Keratinocyte (primary cell): ENCODE data around the gene PRKAG2. TPM values are rescaled to one million over a fixed set of nuclear protein-coding genes. Genes with fewer than 3 reads are reported as not detected.

ENCODE experiments used
- DNase-seq: peaks from one replicate; pipeline ENCODE4 v3.0.0-alpha.2; 2011; ENCODE audit warnings: low read depth, missing footprints, low spot score
- FAIRE-seq: peaks from 2 replicates; lab custom pipeline; 2011; peaks lifted over from hg19 to GRCh38; lab: Jason Lieb, UNC
- H2AFZ ChIP-seq: 2 replicates; pipeline ENCODE4 v1.6.0; 2012; ENCODE audit warnings: low read length, control low read depth, inconsistent platforms; ENCODE audit not compliant: control insufficient read depth
- H3K27ac ChIP-seq: 2 replicates; pipeline ENCODE4 v1.5.1; 2011; ENCODE audit warnings: low read length; ENCODE audit not compliant: control insufficient read depth, insufficient read depth
- H3K27me3 ChIP-seq: 3 replicates; pipeline ENCODE4 v1.6.0; 2011; ENCODE audit warnings: low read length; ENCODE audit not compliant: control insufficient read depth, insufficient read depth; ENCODE audit errors: extremely low read depth
- H3K36me3 ChIP-seq, 2 experiments: 2 replicates in 1 of 2; 3 replicates in 1 of 2; pipeline ENCODE4 v1.5.1; 2011; ENCODE audit warnings: low read length in 2 of 2, mild to moderate bottlenecking in 1 of 2; ENCODE audit not compliant: control insufficient read depth in 2 of 2, insufficient read depth in 2 of 2; ENCODE audit errors: extremely low read depth in 1 of 2
- H3K4me1 ChIP-seq: 3 replicates; pipeline ENCODE4 v1.5.1; 2011; ENCODE audit warnings: low read length; ENCODE audit not compliant: control insufficient read depth, insufficient read depth; ENCODE audit errors: extremely low read depth
- H3K4me2 ChIP-seq: 3 replicates; pipeline ENCODE4 v1.6.0; 2011; ENCODE audit warnings: low read depth, low read length; ENCODE audit not compliant: control insufficient read depth, insufficient read depth; ENCODE audit errors: extremely low read depth
- H3K4me3 ChIP-seq, 3 experiments: fragments of 200-600 bp in 1 of 3; sonication (generic) in 1 of 3; 2 replicates in 2 of 3; 3 replicates in 1 of 3; pipeline ENCODE4 v1.5.1; 2011 to 2016; ENCODE audit warnings: low read length in 3 of 3, mild to moderate bottlenecking in 3 of 3, control low read depth in 2 of 3, inconsistent platforms in 1 of 3, low read depth in 1 of 3, mixed read lengths in 1 of 3, mixed run types in 1 of 3, moderate library complexity in 1 of 3; ENCODE audit not compliant: control insufficient read depth in 2 of 3, insufficient read depth in 2 of 3; ENCODE audit errors: extremely low read depth in 1 of 3
- H3K79me2 ChIP-seq: 2 replicates; pipeline ENCODE4 v1.6.0; 2012; ENCODE audit warnings: low read length; ENCODE audit not compliant: control insufficient read depth, insufficient read depth
- H3K9ac ChIP-seq: 3 replicates; pipeline ENCODE4 v1.6.0; 2011; ENCODE audit warnings: low read length; ENCODE audit not compliant: control insufficient read depth, insufficient read depth; ENCODE audit errors: extremely low read depth
- H3K9me1 ChIP-seq: 3 replicates; pipeline ENCODE4 v1.6.0; 2011; ENCODE audit warnings: low read length; ENCODE audit not compliant: control insufficient read depth, insufficient read depth; ENCODE audit errors: extremely low read depth
- H3K9me3 ChIP-seq: 2 replicates; pipeline ENCODE4 v1.5.1; 2012; ENCODE audit warnings: low read depth, low read length; ENCODE audit not compliant: control insufficient read depth
- H4K20me1 ChIP-seq: 3 replicates; pipeline ENCODE4 v1.6.0; 2011; ENCODE audit warnings: low read length; ENCODE audit not compliant: control insufficient read depth, insufficient read depth; ENCODE audit errors: extremely low read depth
- CTCF ChIP-seq, 3 experiments: IDR thresholded peaks in 1 of 3; conservative IDR thresholded peaks in 1 of 3; optimal IDR thresholded peaks in 1 of 3; 2 replicates in 2 of 3; 3 replicates in 1 of 3; pipeline versions ENCODE3 to v1.5.1; 2011; ENCODE audit warnings: low read length in 3 of 3, mild to moderate bottlenecking in 3 of 3, moderate library complexity in 2 of 3, control low read depth in 1 of 3, inconsistent platforms in 1 of 3; ENCODE audit not compliant: insufficient read depth in 2 of 3; ENCODE audit errors: extremely low read depth in 1 of 3
- EZH2 ChIP-seq: IDR thresholded peaks from one replicate; pipeline ENCODE4 v1.6.1; 2012; ENCODE audit warnings: inconsistent platforms, mild to moderate bottlenecking, low read length, moderate library complexity
- dilution Hi-C: fragments of 300-500 bp; cut with MboI; formaldehyde crosslinking; loops from one replicate; pipeline ENCODE4 v1.7.0; 2020; ENCODE audit warnings: low sequenced_read_pairs; ENCODE audit not compliant: extremely low pct_ligation_motif_present
- polyA plus RNA-seq, 5 experiments: library from polyadenylated mRNA; depleted of rRNA in 3 of 5; stranded (reverse) in 3 of 5; stranded (forward) in 1 of 5; unstranded in 1 of 5; fragments of >200 nt; gene quantifications; 1 replicate in 1 of 5; 2 replicates in 3 of 5; 3 replicates in 1 of 5; pipeline versions ENCODE4 v1.2.1 to v1.2.3, GENCODE V29; 2011 to 2012; ENCODE audit warnings: missing spikeins in 2 of 5, low read depth in 1 of 5, low replicate concordance in 1 of 5

PRKAG2 gene
- polyA plus RNA-seq, 1 donor (not counting 4 experiments of a cell fraction or from before 2014, with no cell fraction given) = 39.5 TPM

- no peaks in the 10 kb centered on the region for H3K9me3 ChIP-seq
- DNase-seq (no peak), FAIRE-seq (no peak)
- no peak for TF ChIP-seq EZH2
- TF ChIP-seq CTCF (optimal IDR thresholded peaks at IDR 0.05 in 1 of 3, IDR thresholded peaks at IDR 0.05 in 1 of 3, conservative IDR thresholded peaks at IDR 0.05 in 1 of 3; ENCODE audit: extremely low read depth in 1 of 3, insufficient read depth in 2 of 3, low read length in 3 of 3) = no peak
- dilution Hi-C loops = no loop called here
- peaks cover 0 to 4% of the 10 kb centered on the region in 2 experiments for H3K36me3 ChIP-seq
- no peaks in the 10 kb centered on the region for H3K9me1 ChIP-seq
- no peak overlapping the region for H3K9ac ChIP-seq
- peaks cover 68% of the 10 kb centered on the region for H3K79me2 ChIP-seq
- H3K4me1 ChIP-seq = no peaks in the 10 kb centered on the region
- H3K27me3 ChIP-seq = no peaks in the 10 kb centered on the region
- H3K4me2 ChIP-seq = no peak overlapping the region
- H2AFZ ChIP-seq = no peak overlapping the region
- no peak overlapping the region for H3K4me3 ChIP-seq
- no peaks in the 10 kb centered on the region for H4K20me1 ChIP-seq
- H3K27ac ChIP-seq = no peak overlapping the region
These were observed 262.9 kb downstream of the PRKAG2 start for GRCh38 chr7:151614019-151614418.

- no peaks in the 10 kb centered on the region for H3K27me3 ChIP-seq
- DNase-seq (no peak), FAIRE-seq (no peak)
- H4K20me1 ChIP-seq = no peaks in the 10 kb centered on the region
- no peak for TF ChIP-seq EZH2
- no peak for TF ChIP-seq CTCF (optimal IDR thresholded peaks at IDR 0.05 in 1 of 3, IDR thresholded peaks at IDR 0.05 in 1 of 3, conservative IDR thresholded peaks at IDR 0.05 in 1 of 3; ENCODE audit: extremely low read depth in 1 of 3, insufficient read depth in 2 of 3, low read length in 3 of 3)
- H3K9me3 ChIP-seq = no peaks in the 10 kb centered on the region
- peaks cover 0 to 3% of the 10 kb centered on the region in 2 experiments for H3K36me3 ChIP-seq
- dilution Hi-C loops = no loop called here
- no peak overlapping the region for H3K4me2 ChIP-seq
- no peak overlapping the region for H3K9ac ChIP-seq
- peaks cover 18% of the 10 kb centered on the region for H3K4me1 ChIP-seq
- peaks cover 66% of the 10 kb centered on the region for H3K79me2 ChIP-seq
- no peak overlapping the region for H2AFZ ChIP-seq
- H3K9me1 ChIP-seq = no peaks in the 10 kb centered on the region
- H3K4me3 ChIP-seq = no peak overlapping the region
- H3K27ac ChIP-seq = no peak overlapping the region
These were observed 265.0 kb downstream of the PRKAG2 start for GRCh38 chr7:151611878-151612277.
